Pancreas (tissue), 10 donors: ENCODE data around the gene INO80C. TPM values are rescaled to one million over a fixed set of nuclear protein-coding genes. Genes with fewer than 3 reads are reported as not detected.

Experiments
- ATAC-seq, 4 donors: fragments of 200-7000 bp; cut with Tn5 transposase; one replicate each; pipeline versions ENCODE4 v1.8.0 to v1.9.1; 2020; ENCODE audit warnings: mild to moderate bottlenecking in 4 of 4, moderate library complexity in 4 of 4
- DNase-seq, 6 donors: peaks; one replicate each; pipeline ENCODE4 v3.0.0-alpha.2; 2020
- FAIRE-seq: peaks from 2 replicates; lab custom pipeline; 2012; peaks lifted over from hg19 to GRCh38; lab: Jason Lieb, UNC
- H3K27ac ChIP-seq, 4 donors: fragments of 200-600 bp; sonication (generic); 1 replicate in 3 of 4; 2 replicates in 1 of 4; pipeline versions ENCODE4 v1.5.0 to v1.8.0; 2020
- H3K27me3 ChIP-seq, 4 donors: fragments of 200-600 bp; one replicate each; pipeline ENCODE4 v1.8.0; 2021
- H3K36me3 ChIP-seq, 3 donors: fragments of 200-600 bp; sonication (generic) in 1 of 3; one replicate each; pipeline versions ENCODE4 v1.5.0 to v1.8.0; 2020 to 2021
- H3K4me1 ChIP-seq, 3 donors: fragments of 200-600 bp; one replicate each; pipeline ENCODE4 v1.8.0; 2021
- H3K4me3 ChIP-seq, 4 donors: fragments of 200-600 bp; sonication (generic) in 2 of 4; one replicate each; pipeline versions ENCODE4 v1.5.0 to v1.8.0; 2020 to 2021
- H3K9me3 ChIP-seq, 4 donors: fragments of 200-600 bp; one replicate each; pipeline ENCODE4 v1.8.0; 2021
- WGBS, 2 donors: extraction: QIAGEN DNeasy Blood & Tissue Kit; methylation state at CpG; one replicate each; pipeline ENCODE4 v1.1.7; 2013; 5-methylcytosine and 5-hydroxymethylcytosine counted together
- intact Hi-C, 3 donors: fragments of 100-400 bp; cut with DNase I; formaldehyde crosslinking; loops; one replicate each; pipeline versions ENCODE4 v1.11.1 to v1.14.2; 2022
- polyA plus RNA-seq, 2 donors: library from polyadenylated mRNA; stranded (reverse); fragments of 200-250 nt; gene quantifications; one replicate each; pipeline ENCODE4 v1.2.3, GENCODE V29; 2013
- total RNA-seq, 6 donors: library from RNA; stranded (reverse); fragmentation: NEBNext Ultra II Directional in 4 of 6; extraction: Animal tissue kit (Norgen Biotek cat#: 25700) in 4 of 6; gene quantifications; one replicate each; pipeline versions ENCODE4 v1.2.1 to v1.2.4, GENCODE V29; 2021 to 2023
- TF ChIP-seq, protein P1 (sequence below), 4 donors: fragments of 200-600 bp; sonication (generic) in 3 of 4; IDR thresholded peaks; one replicate each; pipeline versions ENCODE4 v1.5.0 to v1.8.0; 2021; ENCODE audit warnings: antibody characterized with exemption in 4 of 4
- donor health status: healthy with polysubstance abuse.
- donor health status: DM: no; HTN: no; CAD: no; lungs with moderate emphysema.
- donor health status: DM: no; HTN: no; CAD: no.
- donor health status: control.
- donor health status: control.
- donor health status: Bipolar disorder and iron deficiency.
- donor health status: DM: yes; HTN: yes; CAD: no.
- donor health status: DM: no; HTN: no; CAD: no.
- donor health status: DM: no; HTN: no; CAD: no.
- donor health status: DM: yes; HTN: yes; CAD: no.

Gene INO80C
- total and polyA plus RNA-seq, 8 donors: 6.1 to 25.6 (median 9.8) TPM

GRCh38 chr18:35533916-35534405, 36.2 kb upstream of the INO80C start:
- Histone ChIP-seq H3K27me3 (no peaks in the 10 kb centered on the region), H3K36me3 (no peaks in the 10 kb centered on the region), H3K9me3 (peaks cover 0 to 3% (median 0%) of the 10 kb centered on the region in 4 donors), H3K27ac (no peak overlapping the region), H3K4me3 (no peak overlapping the region), H3K4me1 (no peaks in the 10 kb centered on the region)
- ATAC-seq (no peak), FAIRE-seq (no peak), DNase-seq (no peak)
- TF ChIP-seq, protein P1, sequence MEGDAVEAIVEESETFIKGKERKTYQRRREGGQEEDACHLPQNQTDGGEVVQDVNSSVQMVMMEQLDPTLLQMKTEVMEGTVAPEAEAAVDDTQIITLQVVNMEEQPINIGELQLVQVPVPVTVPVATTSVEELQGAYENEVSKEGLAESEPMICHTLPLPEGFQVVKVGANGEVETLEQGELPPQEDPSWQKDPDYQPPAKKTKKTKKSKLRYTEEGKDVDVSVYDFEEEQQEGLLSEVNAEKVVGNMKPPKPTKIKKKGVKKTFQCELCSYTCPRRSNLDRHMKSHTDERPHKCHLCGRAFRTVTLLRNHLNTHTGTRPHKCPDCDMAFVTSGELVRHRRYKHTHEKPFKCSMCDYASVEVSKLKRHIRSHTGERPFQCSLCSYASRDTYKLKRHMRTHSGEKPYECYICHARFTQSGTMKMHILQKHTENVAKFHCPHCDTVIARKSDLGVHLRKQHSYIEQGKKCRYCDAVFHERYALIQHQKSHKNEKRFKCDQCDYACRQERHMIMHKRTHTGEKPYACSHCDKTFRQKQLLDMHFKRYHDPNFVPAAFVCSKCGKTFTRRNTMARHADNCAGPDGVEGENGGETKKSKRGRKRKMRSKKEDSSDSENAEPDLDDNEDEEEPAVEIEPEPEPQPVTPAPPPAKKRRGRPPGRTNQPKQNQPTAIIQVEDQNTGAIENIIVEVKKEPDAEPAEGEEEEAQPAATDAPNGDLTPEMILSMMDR (IDR thresholded peaks at IDR 0.05): no peak
- intact Hi-C loops: no loop called here
- 70 to 74% methylated on average over 2 of the region's 2 CpGs for whole genome bisulfite sequencing, 2 donors

DNA sequence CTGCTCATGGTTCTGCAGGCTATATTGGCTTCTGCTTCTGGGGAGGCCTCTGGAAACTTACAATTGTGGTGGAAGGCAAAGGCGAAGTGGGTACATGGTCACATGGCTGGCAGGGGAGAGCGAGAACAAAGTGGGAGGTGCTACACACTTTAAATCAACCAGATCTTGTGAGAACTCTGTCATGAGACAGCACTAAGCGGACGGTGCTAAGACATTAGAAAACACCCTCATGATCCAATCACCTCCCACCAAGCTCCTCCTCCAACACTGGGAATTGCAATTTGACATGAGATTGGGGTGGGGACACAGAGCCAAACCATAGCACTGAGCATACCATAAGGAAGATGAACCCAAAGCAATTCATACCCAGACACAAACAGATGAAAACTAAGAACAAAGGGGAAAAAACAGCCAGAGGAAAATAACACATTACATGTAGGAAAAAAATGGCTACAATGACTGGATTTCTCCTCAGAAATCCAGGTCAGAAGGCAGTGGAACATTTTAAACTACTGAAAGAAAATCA, 31.1 kb upstream of the INO80C start:
- intact Hi-C loops: no loop called here
- TF ChIP-seq, protein P1 (IDR thresholded peaks at IDR 0.05): no peak
- no peak for FAIRE-seq
- no peak for ATAC-seq
- peaks cover 0 to 3% (median 0%) of the 10 kb centered on the region in 4 donors for H3K9me3 ChIP-seq
- H3K4me3 ChIP-seq: no peak overlapping the region
- DNase-seq: no peak
- H3K4me1 ChIP-seq: peaks cover 0 to 6% (median 0%) of the 10 kb centered on the region in 3 donors
- no peaks in the 10 kb centered on the region for H3K36me3 ChIP-seq
- WGBS, 2 donors: 72 to 82% methylated on average over 4 of the region's 4 CpGs
- no peak overlapping the region for H3K27ac ChIP-seq
- no peaks in the 10 kb centered on the region for H3K27me3 ChIP-seq

DNA sequence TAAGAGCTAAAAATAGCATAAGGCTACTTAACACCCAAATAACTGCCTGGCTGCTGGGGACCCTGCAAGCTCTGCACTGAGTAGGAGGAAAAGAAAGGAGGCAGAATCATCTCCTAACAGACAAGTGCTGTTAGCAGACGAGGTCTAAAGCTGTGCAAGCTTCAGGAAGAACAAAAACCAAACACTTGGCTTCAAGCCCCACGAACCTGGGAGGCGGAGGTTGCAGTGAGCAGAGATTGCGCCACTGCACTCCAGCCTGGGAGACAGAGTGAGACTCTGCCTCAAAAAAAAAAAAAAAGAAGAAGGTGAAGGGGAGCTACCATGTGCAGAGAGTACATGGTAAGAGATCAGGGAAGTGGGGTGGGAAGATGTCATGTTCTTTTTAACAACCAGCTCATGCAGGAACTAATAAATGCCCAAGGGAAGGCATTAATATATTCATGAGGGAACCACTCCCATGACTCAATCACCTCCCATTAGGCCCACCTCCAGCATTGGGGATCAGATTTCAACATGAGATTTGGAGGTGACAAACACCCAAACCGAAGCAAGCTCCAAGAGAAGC, 28.8 kb upstream of the INO80C start:
- DNase-seq (no peak), ATAC-seq (peak; percentile 70 to 80 (median 74)), FAIRE-seq (no peak)
- Histone ChIP-seq H3K27me3 (no peaks in the 10 kb centered on the region), H3K9me3 (peaks cover 0 to 3% (median 0%) of the 10 kb centered on the region in 4 donors), H3K27ac (peak overlapping the region in 1 of 4 donors; percentile 3), H3K4me1 (peaks cover 0 to 6% (median 0%) of the 10 kb centered on the region in 3 donors), H3K4me3 (peak overlapping the region in 1 of 4 donors; percentile 6), H3K36me3 (no peaks in the 10 kb centered on the region)
- intact Hi-C loops: no loop called here
- 9 to 17% methylated on average over 5 of the region's 5 CpGs for WGBS, 2 donors
- TF ChIP-seq, protein P1 (IDR thresholded peaks at IDR 0.05): no peak

DNA sequence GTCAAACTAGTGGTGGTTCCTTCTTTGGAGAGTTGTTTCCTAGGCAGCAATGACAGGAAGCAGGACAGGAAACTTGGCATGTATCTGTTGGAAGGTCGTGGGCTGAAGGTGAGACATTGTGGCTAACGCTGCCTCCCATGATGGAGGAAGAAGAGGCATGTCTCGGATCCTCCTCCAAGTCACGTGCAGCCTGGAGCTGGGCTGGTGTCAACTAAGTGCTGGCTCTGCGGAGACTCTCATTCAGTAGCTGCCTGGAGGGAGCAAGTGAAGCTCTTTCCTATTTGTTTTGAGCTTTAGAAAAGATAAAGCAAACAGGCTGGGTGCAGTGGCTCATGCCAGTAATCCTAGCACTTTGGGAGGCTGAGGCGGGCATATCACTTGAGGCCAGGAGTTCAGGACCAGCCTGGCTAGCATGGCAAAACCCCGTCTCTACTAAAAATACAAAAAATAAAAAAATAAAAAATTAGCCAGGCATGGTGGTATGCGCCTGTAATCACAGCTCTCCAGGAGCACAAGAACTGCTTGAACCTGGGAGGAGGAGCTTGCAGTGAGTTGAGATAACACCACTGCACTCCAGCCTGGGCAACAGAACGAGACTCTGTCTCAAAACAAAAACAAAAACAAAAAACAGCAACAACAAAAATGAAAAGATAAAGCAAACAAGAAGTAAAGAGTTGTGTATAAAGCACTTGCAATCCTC, 28.2 kb upstream of the INO80C start:
- 33 to 35% methylated on average over 9 of the region's 9 CpGs for WGBS, 2 donors
- Histone ChIP-seq H3K27me3 (no peaks in the 10 kb centered on the region), H3K4me1 (peaks cover 0 to 6% (median 0%) of the 10 kb centered on the region in 3 donors), H3K4me3 (peak overlapping the region in 1 of 4 donors; percentile 6), H3K36me3 (no peaks in the 10 kb centered on the region), H3K9me3 (peaks cover 0 to 3% (median 0%) of the 10 kb centered on the region in 4 donors), H3K27ac (peak overlapping the region in 1 of 4 donors; percentile 3)
- DNase-seq: no peak
- no peak for FAIRE-seq
- ATAC-seq: peak; percentile 48 to 69 (median 60)
- TF ChIP-seq, protein P1 (IDR thresholded peaks at IDR 0.05): no peak
- intact Hi-C loops: no loop called here
